Measurements from ENCODE around the gene RBM34. TPM values are rescaled to one million over a fixed set of nuclear protein-coding genes. Genes with fewer than 3 reads are reported as not detected.

RBM34 gene
- total and polyA plus RNA-seq, 4 donors = 60.6 to 88.6 (median 73.2) TPM

DNA sequence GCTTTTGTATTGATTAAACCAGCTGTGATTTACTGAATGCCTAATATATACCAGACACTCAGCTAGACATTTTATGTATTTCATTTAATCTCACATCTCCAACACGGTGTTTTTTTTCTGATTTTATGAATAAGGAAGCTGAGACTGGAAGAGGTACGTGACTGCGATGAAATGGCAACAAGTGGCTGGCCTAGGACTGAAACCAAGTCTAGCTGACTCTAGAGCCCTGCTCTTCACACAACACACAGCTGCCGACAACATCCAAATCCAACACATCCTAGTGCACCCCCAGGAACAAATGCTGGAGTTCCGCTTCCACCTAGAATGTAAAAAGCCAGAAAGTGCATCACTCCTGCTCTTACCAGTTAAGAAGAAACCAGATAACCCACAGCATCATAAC is 21.7 kb downstream of the RBM34 start:
- DNase-seq (ENCODE audit: low read depth in 4 of 6, low spot score in 6 of 6) = no peak
- Histone ChIP-seq H3K9me3 (ENCODE audit: control insufficient read depth, insufficient read depth, low read length) (no peaks in the 10 kb centered on the region), H3K4me3 (ENCODE audit: low read depth, low read length) (no peak overlapping the region), H3K27ac (ENCODE audit: low read depth, low read length) (no peak overlapping the region), H3K36me3 (ENCODE audit: control insufficient read depth, insufficient read depth, low read length) (peaks cover 55% of the 10 kb centered on the region), H3K27me3 (ENCODE audit: control insufficient read depth, insufficient read depth, low read length) (no peaks in the 10 kb centered on the region), H3K4me1 (ENCODE audit: control insufficient read depth, insufficient read depth, low read length) (no peaks in the 10 kb centered on the region)
- 94% methylated on average over 4 of the region's 5 CpGs for WGBS (ENCODE audit: insufficient coverage)

GRCh38 chr1:235138821-235139220 is 22.2 kb downstream of the RBM34 start:
- H3K4me1 ChIP-seq (ENCODE audit: control insufficient read depth, insufficient read depth, low read length) = no peaks in the 10 kb centered on the region
- H3K4me3 ChIP-seq (ENCODE audit: low read depth, low read length) = no peak overlapping the region
- H3K36me3 ChIP-seq (ENCODE audit: control insufficient read depth, insufficient read depth, low read length) = peaks cover 55% of the 10 kb centered on the region
- H3K27ac ChIP-seq (ENCODE audit: low read depth, low read length) = no peak overlapping the region
- no peak for DNase-seq (ENCODE audit: low read depth in 4 of 6, low spot score in 6 of 6)
- no peaks in the 10 kb centered on the region for H3K9me3 ChIP-seq (ENCODE audit: control insufficient read depth, insufficient read depth, low read length)
- H3K27me3 ChIP-seq (ENCODE audit: control insufficient read depth, insufficient read depth, low read length) = no peaks in the 10 kb centered on the region
- WGBS (ENCODE audit: insufficient coverage) = no CpG with 5 or more reads among the region's 2 CpGs

- no peaks in the 10 kb centered on the region for H3K4me1 ChIP-seq (ENCODE audit: control insufficient read depth, insufficient read depth, low read length)
- 39% methylated on average over 3 of the region's 4 CpGs for WGBS (ENCODE audit: insufficient coverage)
- peaks cover 45% of the 10 kb centered on the region for H3K36me3 ChIP-seq (ENCODE audit: control insufficient read depth, insufficient read depth, low read length)
- DNase-seq (ENCODE audit: low read depth in 4 of 6, low spot score in 6 of 6) = no peak
- H3K9me3 ChIP-seq (ENCODE audit: control insufficient read depth, insufficient read depth, low read length) = no peaks in the 10 kb centered on the region
- no peak overlapping the region for H3K27ac ChIP-seq (ENCODE audit: low read depth, low read length)
- H3K4me3 ChIP-seq (ENCODE audit: low read depth, low read length) = no peak overlapping the region
- no peaks in the 10 kb centered on the region for H3K27me3 ChIP-seq (ENCODE audit: control insufficient read depth, insufficient read depth, low read length)
Measured at GRCh38 chr1:235136111-235136510, 24.9 kb downstream of the RBM34 start.

- peaks cover 33% of the 10 kb centered on the region for H3K36me3 ChIP-seq (ENCODE audit: control insufficient read depth, insufficient read depth, low read length)
- WGBS (ENCODE audit: insufficient coverage) = 100% methylated on average over 3 of the region's 12 CpGs
- H3K27me3 ChIP-seq (ENCODE audit: control insufficient read depth, insufficient read depth, low read length) = no peaks in the 10 kb centered on the region
- H3K4me3 ChIP-seq (ENCODE audit: low read depth, low read length) = no peak overlapping the region
- H3K4me1 ChIP-seq (ENCODE audit: control insufficient read depth, insufficient read depth, low read length) = peaks cover 3% of the 10 kb centered on the region
- DNase-seq (ENCODE audit: low read depth in 4 of 6, low spot score in 6 of 6) = no peak
- no peak overlapping the region for H3K27ac ChIP-seq (ENCODE audit: low read depth, low read length)
- no peaks in the 10 kb centered on the region for H3K9me3 ChIP-seq (ENCODE audit: control insufficient read depth, insufficient read depth, low read length)
Measured at GRCh38 chr1:235134171-235134570, 26.9 kb downstream of the RBM34 start.

- H3K4me1 ChIP-seq (ENCODE audit: control insufficient read depth, insufficient read depth, low read length) = peaks cover 4% of the 10 kb centered on the region
- no peak for DNase-seq (ENCODE audit: low read depth in 4 of 6, low spot score in 6 of 6)
- H3K4me3 ChIP-seq (ENCODE audit: low read depth, low read length) = no peak overlapping the region
- H3K27me3 ChIP-seq (ENCODE audit: control insufficient read depth, insufficient read depth, low read length) = no peaks in the 10 kb centered on the region
- H3K27ac ChIP-seq (ENCODE audit: low read depth, low read length) = no peak overlapping the region
- H3K9me3 ChIP-seq (ENCODE audit: control insufficient read depth, insufficient read depth, low read length) = no peaks in the 10 kb centered on the region
- WGBS (ENCODE audit: insufficient coverage) = 88% methylated on average over 2 of the region's 3 CpGs
- peaks cover 33% of the 10 kb centered on the region for H3K36me3 ChIP-seq (ENCODE audit: control insufficient read depth, insufficient read depth, low read length)
Measured at GRCh38 chr1:235133086-235133485, 28.0 kb downstream of the RBM34 start.

GRCh38 chr1:235131961-235132360 is 29.1 kb downstream of the RBM34 start:
- Histone ChIP-seq H3K9me3 (ENCODE audit: control insufficient read depth, insufficient read depth, low read length) (no peaks in the 10 kb centered on the region), H3K27me3 (ENCODE audit: control insufficient read depth, insufficient read depth, low read length) (no peaks in the 10 kb centered on the region), H3K4me1 (ENCODE audit: control insufficient read depth, insufficient read depth, low read length) (peaks cover 4% of the 10 kb centered on the region), H3K4me3 (ENCODE audit: low read depth, low read length) (no peak overlapping the region), H3K36me3 (ENCODE audit: control insufficient read depth, insufficient read depth, low read length) (peaks cover 25% of the 10 kb centered on the region), H3K27ac (ENCODE audit: low read depth, low read length) (no peak overlapping the region)
- WGBS (ENCODE audit: insufficient coverage) = 100% methylated on average over 1 of the region's 6 CpGs
- no peak for DNase-seq (ENCODE audit: low read depth in 4 of 6, low spot score in 6 of 6)

DNA sequence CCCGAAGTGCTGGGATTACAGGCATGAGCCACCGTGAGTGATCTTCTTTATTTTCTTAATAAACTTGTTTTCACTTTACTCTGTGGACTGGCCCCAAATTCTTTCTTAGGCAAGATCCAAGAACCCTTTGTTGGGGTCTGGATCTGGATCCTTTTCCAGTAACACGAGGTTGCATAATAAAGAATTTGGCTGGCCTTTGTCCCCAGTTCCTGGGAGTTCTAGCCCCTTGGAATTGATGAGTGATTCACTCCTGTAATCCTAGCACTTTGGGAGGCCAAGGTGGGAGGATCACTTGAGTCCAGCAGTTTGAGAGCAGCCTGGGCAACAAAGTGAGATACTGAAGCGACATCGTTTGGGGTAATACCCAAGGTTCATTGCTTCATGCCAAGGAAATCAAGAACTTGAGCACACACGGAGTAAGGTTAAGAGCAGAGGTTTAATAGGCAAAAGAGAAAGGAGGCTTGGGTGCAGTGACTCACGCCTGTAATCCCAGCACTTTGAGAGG is 30.2 kb downstream of the RBM34 start:
- peaks cover 9% of the 10 kb centered on the region for H3K4me1 ChIP-seq (ENCODE audit: control insufficient read depth, insufficient read depth, low read length)
- no peak for DNase-seq (ENCODE audit: low read depth in 4 of 6, low spot score in 6 of 6)
- H3K4me3 ChIP-seq (ENCODE audit: low read depth, low read length) = no peak overlapping the region
- H3K36me3 ChIP-seq (ENCODE audit: control insufficient read depth, insufficient read depth, low read length) = peaks cover 25% of the 10 kb centered on the region
- 90% methylated on average over 6 of the region's 7 CpGs for WGBS (ENCODE audit: insufficient coverage)
- H3K9me3 ChIP-seq (ENCODE audit: control insufficient read depth, insufficient read depth, low read length) = no peaks in the 10 kb centered on the region
- no peak overlapping the region for H3K27ac ChIP-seq (ENCODE audit: low read depth, low read length)
- no peaks in the 10 kb centered on the region for H3K27me3 ChIP-seq (ENCODE audit: control insufficient read depth, insufficient read depth, low read length)

DNA sequence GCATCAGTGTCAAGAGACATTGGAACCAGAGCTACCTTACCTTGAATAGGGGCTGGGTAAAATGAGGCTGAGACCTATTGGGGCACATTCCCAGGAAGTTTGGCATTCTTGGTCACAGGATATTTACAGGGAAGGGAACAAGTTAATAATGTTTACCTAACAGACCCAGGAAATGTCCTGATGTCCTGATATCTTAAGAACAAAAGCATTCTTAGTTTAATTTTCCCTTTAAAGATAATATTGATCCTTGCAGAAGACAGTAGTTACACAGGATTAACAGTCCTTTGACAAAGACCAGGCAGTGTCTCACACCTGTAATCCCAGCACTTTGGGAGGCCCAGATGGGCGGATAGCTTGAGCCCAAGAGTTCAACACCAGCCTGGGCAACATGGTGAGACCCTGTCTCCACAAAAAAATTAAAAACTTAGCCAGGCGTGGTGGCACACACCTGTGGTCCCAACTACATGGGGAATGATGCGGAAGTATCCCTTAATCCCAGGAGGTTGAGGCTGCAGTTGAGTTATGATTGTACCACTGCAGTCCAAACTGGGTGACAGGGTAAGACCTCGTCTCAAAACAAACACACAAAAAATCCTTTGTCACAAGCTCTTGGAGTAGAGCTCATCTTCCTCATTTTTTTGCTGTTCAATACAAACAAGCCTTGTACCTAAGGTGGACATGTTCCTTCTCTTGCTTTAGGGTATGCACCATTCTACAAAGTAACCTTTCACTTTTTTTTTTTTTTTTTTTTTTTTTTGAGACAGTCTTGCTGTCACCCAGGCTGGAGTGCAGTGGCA is 31.1 kb downstream of the RBM34 start:
- H3K27me3 ChIP-seq (ENCODE audit: control insufficient read depth, insufficient read depth, low read length) = no peaks in the 10 kb centered on the region
- 100% methylated on average over 1 of the region's 4 CpGs for WGBS (ENCODE audit: insufficient coverage)
- no peaks in the 10 kb centered on the region for H3K9me3 ChIP-seq (ENCODE audit: control insufficient read depth, insufficient read depth, low read length)
- H3K4me1 ChIP-seq (ENCODE audit: control insufficient read depth, insufficient read depth, low read length) = peaks cover 11% of the 10 kb centered on the region
- DNase-seq (ENCODE audit: low read depth in 4 of 6, low spot score in 6 of 6) = no peak
- no peak overlapping the region for H3K4me3 ChIP-seq (ENCODE audit: low read depth, low read length)
- peaks cover 25% of the 10 kb centered on the region for H3K36me3 ChIP-seq (ENCODE audit: control insufficient read depth, insufficient read depth, low read length)
- H3K27ac ChIP-seq (ENCODE audit: low read depth, low read length) = no peak overlapping the region

- peak within 1 kb of the TSS; percentile 96 for H3K27ac ChIP-seq (ENCODE audit: low read depth, low read length)
- H3K4me3 ChIP-seq (ENCODE audit: low read depth, low read length) = peak within 1 kb of the TSS; percentile 97
- no peaks in the 10 kb centered on the region for H3K27me3 ChIP-seq (ENCODE audit: control insufficient read depth, insufficient read depth, low read length)
- H3K9me3 ChIP-seq (ENCODE audit: control insufficient read depth, insufficient read depth, low read length) = no peaks in the 10 kb centered on the region
- H3K36me3 ChIP-seq (ENCODE audit: control insufficient read depth, insufficient read depth, low read length) = peaks cover 22% of the 10 kb centered on the region
- DNase-seq (ENCODE audit: low read depth in 4 of 6, low spot score in 6 of 6) = peak; percentile 94 to 99 (median 96)
- H3K4me1 ChIP-seq (ENCODE audit: control insufficient read depth, insufficient read depth, low read length) = peaks cover 11% of the 10 kb centered on the region
- under 1% methylated on average over 65 of the region's 67 CpGs for WGBS (ENCODE audit: insufficient coverage)
Measured at GRCh38 chr1:235128456-235129328, 32.4 kb downstream of the RBM34 start, which contains the start of gene TOMM20. TOMM20 (minus strand) TSS chr1:235128837; CDS start chr1:235128715, 122 bp downstream.
